Activated T-cell treated with anti-CD3 and anti-CD28 coated beads for 24 hours (primary cell): ENCODE data around the gene CTSF.
"Not testable (repeated sequence)": the region's sequence is repeated elsewhere in the genome, so short reads cannot be mapped to it uniquely, and the experiment has no call there.

Source experiments
- DNase-seq: peaks from one replicate; pipeline ENCODE4 v3.0.0-alpha.2; 2020; ENCODE audit warnings: low read depth

The CTSF gene

GRCh38 chr11:66559142-66559865 lies 9.1 kb downstream of the CTSF start:
- peak; percentile 20 for DNase-seq

GRCh38 chr11:66557733-66558326 lies 10.6 kb downstream of the CTSF start:
- DNase-seq, result no peak

- DNase-seq, result no peak
Observed at GRCh38 chr11:66556086-66556485, 12.3 kb downstream of the CTSF start.

GRCh38 chr11:66555416-66555815 lies 13.0 kb downstream of the CTSF start:
- DNase-seq, result no peak

DNA sequence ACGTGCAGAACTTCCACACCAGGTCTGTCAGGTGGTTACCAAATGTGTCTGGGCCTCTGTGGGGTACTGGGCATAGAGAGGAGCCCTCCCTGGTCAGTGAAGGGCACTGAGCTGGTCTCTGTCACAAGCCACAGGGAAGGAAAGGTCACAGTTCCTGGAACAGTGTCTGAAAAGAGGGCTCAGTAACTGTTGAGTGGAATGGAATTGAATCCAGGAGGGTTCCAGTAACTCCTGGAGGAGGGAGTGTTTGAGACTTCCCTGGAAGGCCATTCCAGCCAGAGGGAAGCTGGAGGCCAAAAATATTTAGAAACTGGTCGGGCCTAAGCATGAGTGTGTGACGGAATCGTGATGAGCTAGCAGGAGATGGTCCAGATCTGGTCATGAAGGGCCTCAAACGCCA lies 13.8 kb downstream of the CTSF start:
- DNase-seq, result no peak

DNA sequence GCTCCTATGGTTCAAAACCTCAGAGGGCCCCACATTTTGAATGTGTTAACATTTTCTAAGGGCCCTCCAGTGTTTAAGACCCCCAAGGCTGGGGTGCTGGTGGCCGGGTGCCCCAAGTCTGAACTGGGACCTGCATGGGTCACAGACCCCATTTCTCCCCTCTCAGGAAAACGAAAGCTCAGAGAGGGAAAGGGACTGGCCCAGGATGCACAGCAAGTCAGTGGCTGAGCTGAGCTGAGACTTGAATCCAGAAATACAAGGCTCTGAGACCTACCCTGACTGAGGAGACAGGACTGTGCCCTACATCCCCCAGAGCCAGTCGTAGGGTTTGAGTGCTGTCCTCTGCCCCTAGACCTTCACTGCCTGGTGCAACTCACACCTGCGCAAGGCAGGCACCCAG lies 17.5 kb downstream of the CTSF start:
- DNase-seq, result no peak

DNA sequence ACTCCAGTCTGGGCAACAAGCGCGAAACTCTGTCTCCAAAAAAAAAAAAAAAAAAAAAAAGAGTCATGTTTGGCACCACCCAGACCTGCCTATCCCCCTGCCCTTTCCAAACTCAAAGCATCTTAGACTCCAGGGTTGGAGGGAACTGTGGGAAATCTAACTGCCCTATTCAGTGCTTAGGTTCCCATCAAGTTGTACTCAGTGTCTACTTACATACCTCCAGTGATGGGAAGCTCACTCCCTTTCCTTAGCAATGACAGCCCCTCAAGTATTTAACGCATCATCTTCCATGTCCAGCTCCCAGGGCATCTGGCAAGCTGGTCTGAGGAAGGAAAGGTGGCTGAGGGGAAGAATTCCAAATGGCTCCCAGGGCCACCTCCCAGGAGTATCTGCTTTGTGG lies 18.7 kb downstream of the CTSF start:
- no peak for DNase-seq

DNA sequence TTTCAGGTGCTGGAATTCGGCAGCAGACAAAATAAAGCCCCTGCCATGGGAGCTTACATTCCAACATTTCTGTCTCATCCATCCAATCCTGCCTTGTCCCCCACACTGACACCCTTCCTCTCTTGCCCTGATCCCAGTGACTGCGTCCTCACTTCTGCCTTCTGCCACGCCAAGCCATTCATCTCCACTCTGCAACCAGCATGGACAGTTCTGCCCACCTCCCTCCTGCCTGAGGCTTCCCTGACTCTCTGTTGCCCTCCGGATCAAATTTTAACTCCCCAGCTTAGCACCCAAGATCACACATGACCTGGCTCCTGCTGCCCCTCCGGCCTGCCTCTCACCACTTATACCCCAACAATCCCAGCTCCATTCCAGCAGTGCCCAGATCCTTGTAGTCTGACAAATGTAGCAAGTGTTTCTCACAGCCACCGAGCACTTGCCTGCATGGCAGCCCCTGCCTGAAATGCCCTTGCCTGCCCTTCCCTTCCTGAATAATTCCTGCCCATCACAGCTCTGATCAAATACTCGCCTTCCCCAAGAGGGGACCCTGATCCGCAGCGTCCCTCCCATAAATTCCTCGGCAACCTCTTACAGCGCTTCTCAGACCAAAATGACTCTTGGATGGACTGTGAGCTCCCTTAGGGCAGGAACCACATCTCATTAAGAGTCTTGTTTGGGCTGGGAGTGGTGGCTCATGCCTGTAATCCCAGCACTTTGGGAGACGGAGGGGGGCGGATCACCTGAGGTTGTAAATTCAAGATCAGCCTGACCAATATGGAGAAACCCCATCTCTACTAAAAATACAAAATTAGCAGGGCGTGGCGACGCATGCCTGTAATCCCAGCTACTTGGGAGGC lies 19.4 kb downstream of the CTSF start:
- DNase-seq, result no peak

DNA sequence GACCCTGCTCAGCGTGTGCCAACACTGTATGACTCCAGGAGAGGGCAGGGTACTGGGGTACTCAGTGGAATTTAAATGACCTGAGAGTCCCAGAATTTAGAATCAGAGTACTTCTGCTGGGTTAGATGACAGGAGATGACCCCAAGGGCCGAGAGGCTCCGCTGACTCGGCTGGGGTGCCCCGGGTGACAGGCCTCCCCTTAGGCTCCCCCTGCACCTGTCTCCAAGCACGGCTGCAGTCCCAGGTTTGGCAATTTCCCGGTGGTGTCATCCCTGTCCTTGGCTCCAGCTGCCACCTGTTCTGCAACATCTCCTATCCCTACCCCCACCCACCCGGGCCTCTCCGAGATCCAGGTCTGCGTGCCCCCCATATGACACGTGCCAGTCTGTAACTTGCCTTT lies 20.4 kb downstream of the CTSF start:
- no peak for DNase-seq

GRCh38 chr11:66547662-66548009 lies 20.8 kb downstream of the CTSF start:
- no peak for DNase-seq

- no peak for DNase-seq
Observed at GRCh38 chr11:66546966-66547661, 21.3 kb downstream of the CTSF start.

- no peak for DNase-seq
Observed at GRCh38 chr11:66546368-66546965, 21.9 kb downstream of the CTSF start, which contains the start of gene ACTN3. ACTN3 (plus strand) TSS chr11:66546903; CDS start chr11:66546938, 35 bp downstream.

DNA sequence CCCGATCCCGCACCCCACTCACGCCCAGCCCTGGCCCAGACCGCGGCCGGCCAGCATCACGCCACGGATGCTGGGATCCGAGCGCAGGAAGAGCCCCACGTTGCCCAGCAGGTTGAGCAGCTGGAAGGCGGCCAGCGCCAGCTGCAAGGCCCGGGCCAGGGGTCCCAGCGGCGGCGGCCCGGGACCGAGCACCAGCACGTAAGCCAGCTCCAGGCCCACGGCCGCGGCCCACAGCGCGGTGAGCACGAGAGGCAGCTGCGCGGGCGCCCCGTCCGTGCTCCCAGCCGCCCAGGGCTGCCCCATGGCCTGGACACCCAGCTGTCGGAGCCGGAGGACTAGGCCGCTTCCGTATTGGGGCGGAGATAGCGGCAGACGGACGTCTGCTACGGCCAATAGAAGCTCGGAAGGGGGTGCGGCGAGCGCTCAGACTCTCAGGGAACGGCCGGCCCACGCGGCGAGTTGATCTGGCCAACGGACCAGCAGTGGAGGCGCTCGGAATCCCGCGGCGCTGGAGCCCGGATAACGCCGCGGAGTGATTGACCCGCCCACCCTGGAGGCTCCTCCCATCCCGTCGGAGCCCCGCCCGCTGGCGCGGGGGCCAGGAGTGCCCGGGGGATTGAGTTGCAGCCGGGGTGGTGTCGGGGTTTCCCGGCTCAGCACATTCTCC lies 22.6 kb downstream of the CTSF start, which contains the start of gene ZDHHC24:
Gene ZDHHC24, minus strand, starts transcription at position 348 of the 667 bp plus-strand sequence. Its CDS starts 45 bp downstream, at position 303.
- peak; percentile 85 for DNase-seq

GRCh38 chr11:66544952-66545351 lies 23.5 kb downstream of the CTSF start:
- not testable (repeated sequence) for DNase-seq

- DNase-seq, result peak; percentile 30
Observed at GRCh38 chr11:66543263-66544107, 24.9 kb downstream of the CTSF start.

DNA sequence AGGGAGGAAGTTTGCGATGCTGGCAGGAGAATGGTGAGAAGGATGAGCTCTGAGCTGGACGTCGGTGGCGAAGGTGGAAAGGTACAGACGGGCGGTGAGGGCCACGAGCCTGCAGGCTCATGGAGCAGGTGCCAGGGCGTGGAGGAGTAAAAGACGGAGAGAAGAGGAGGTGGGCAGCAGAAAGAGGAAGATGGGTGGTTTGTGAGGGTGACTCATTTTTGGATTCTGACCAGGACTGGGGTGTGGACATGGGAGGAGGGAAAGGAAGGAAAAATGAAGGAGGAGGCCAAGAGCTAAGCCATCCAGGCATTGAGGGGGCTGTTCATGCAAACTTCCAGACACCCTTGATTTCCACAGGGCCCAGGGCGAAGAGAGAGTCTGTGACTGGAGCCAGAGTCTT lies 26.0 kb downstream of the CTSF start:
- DNase-seq, result no peak

DNA sequence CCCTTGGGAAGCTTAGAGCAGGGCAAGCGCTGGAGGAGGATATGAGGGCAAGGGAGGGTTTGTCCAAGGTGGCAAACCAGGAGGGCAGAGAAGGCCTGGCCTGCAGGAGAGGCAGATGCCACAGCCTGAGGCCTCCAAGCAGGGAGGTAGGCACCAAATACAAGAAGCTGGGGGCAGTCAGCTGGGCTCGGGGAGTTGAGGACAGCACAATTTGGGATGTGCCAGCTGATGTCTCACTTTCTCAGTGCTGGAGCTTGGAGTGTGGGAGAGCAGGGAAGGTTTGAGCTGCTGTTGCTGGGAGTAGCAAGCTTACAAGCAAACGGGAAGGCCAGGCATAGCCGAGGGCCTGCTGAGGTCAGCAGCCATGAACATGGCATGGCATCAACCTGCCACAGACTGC lies 26.5 kb downstream of the CTSF start:
- DNase-seq, result no peak

DNA sequence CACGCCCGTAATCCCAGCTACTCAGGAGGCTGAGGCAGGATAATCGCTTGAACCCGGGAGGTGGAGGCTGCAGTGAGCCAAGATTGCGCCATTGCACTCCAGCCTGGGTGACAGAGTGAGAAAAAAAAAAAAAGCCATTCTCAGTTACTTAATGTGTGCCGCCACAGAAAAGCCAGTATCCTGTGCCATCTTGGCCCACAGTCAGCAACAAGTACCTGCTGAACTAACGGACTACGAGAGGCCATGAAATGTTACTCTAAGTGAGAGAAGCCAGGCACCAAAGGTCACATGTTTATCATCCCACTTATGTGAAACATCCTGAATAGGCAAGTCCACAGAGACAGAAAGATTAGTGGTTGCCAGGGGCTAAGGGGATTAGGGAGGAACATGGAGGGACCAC lies 27.8 kb downstream of the CTSF start:
- not testable (repeated sequence) for DNase-seq

DNA sequence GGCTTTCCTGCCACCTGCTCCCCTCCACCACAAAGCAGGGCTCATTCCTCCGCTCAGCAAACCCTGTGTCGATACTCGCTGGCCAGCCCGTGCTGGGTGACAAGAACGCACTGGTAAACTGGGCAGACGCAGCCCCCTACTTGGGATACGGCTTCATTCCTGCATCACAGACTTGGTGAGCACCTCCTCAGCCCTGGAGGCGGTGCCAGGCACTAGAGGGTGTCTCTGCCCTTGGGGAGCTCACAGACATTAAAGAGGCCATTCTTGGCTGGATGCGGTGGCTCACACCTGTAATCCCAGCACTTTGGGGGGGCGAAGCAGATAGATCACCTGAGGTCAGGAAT lies 28.6 kb downstream of the CTSF start:
- DNase-seq, result no peak

DNA sequence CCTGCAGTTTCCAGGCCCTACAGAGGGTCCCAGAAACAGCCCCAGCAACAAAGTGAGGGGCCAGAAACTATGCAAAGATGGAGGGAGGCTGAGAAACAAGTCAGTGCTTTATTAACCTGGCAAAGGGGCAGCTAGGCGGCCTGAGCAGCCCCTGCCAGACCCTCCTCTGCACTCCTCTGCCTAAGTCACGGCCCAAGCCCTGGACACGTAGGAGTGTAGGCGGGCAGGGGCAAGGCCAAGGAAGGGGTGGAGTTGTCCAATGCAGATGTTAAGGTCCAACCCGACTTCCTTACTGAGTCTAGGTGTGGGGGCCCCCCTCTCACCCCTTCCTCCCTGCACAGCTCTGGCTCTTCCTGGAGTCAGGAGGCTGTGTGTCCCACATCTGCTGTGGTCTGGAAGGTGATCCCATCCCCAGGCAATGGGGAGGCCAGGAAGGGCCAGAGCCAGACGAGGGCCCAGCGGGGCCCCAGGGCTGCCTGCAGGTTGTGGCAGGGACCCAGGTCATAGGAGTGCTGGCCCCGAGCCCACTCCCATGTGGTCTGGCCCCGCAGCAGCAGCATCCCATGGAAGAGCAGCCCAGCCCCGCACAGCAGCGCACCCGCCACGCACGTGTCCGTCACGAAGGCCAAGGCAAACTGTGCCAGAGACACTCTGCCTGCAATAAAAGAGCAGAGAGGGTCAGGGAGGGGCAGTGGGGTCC lies 29.1 kb downstream of the CTSF start:
- DNase-seq, result no peak
